Effector memory CD4-positive, alpha-beta T cell (primary cell): Measurements from ENCODE around the gene P3H4.

Experiments
- DNase-seq, 3 donors: peaks; one replicate each; pipeline ENCODE4 v3.0.0-alpha.2; 2020
- H3K27ac ChIP-seq: 2 replicates; pipeline ENCODE4 v1.7.0; 2013; ENCODE audit warnings: mild to moderate bottlenecking, low read length, moderate library complexity; ENCODE audit not compliant: insufficient read depth, poor library complexity, severe bottlenecking
- H3K27me3 ChIP-seq: replicated peaks from 2 replicates; pipeline ENCODE4 v1.7.0; 2013; ENCODE audit warnings: mild to moderate bottlenecking, low read length; ENCODE audit not compliant: insufficient read depth, control insufficient read depth, poor library complexity, severe bottlenecking
- H3K36me3 ChIP-seq: 2 replicates; pipeline ENCODE4 v1.7.0; 2013; ENCODE audit warnings: mild to moderate bottlenecking, low read length, moderate library complexity; ENCODE audit not compliant: control insufficient read depth, insufficient read depth
- H3K4me1 ChIP-seq: 2 replicates; pipeline ENCODE4 v1.7.0; 2013; ENCODE audit warnings: low read length, mild to moderate bottlenecking; ENCODE audit not compliant: control insufficient read depth, insufficient read depth, poor library complexity, severe bottlenecking
- H3K4me3 ChIP-seq: 2 replicates; pipeline ENCODE4 v1.7.0; 2013; ENCODE audit warnings: low read length, low read depth, mild to moderate bottlenecking; ENCODE audit not compliant: insufficient read depth, poor library complexity, severe bottlenecking
- H3K9me3 ChIP-seq: 2 replicates; pipeline ENCODE4 v1.7.0; 2013; ENCODE audit warnings: mild to moderate bottlenecking, low read length, moderate library complexity; ENCODE audit not compliant: control insufficient read depth

The P3H4 gene

DNA sequence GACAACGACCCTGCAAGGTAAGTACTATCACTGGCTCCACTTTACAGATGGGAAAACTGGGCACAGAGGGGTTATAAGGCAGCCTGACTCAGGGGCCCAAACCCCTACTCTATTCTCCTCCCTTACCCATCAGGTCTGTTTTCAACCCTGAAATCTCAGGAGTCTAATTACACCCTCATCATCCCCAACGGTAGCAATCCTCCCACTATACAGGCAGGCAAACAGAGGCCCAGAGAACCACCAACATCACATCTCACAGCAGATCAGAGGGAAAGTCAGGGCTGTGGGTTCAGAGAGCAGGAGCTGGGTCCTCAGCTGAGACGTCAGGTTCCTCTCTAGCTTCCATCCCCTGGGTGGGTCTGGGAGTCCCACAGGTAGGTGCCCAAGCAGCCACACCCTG, 41.8 kb downstream of the P3H4 start:
- DNase-seq: no peak
- H3K4me1 ChIP-seq: no peaks in the 10 kb centered on the region
- no peaks in the 10 kb centered on the region for H3K36me3 ChIP-seq
- no peak overlapping the region for H3K4me3 ChIP-seq
- H3K27ac ChIP-seq: no peak overlapping the region
- H3K9me3 ChIP-seq: no peaks in the 10 kb centered on the region
- no peaks in the 10 kb centered on the region for H3K27me3 ChIP-seq

- no peak overlapping the region for H3K4me3 ChIP-seq
- no peaks in the 10 kb centered on the region for H3K4me1 ChIP-seq
- H3K27ac ChIP-seq: no peak overlapping the region
- no peaks in the 10 kb centered on the region for H3K9me3 ChIP-seq
- no peaks in the 10 kb centered on the region for H3K27me3 ChIP-seq
- DNase-seq: no peak
- H3K36me3 ChIP-seq: no peaks in the 10 kb centered on the region
Measured at GRCh38 chr17:41769346-41769862, 42.3 kb downstream of the P3H4 start.

DNA sequence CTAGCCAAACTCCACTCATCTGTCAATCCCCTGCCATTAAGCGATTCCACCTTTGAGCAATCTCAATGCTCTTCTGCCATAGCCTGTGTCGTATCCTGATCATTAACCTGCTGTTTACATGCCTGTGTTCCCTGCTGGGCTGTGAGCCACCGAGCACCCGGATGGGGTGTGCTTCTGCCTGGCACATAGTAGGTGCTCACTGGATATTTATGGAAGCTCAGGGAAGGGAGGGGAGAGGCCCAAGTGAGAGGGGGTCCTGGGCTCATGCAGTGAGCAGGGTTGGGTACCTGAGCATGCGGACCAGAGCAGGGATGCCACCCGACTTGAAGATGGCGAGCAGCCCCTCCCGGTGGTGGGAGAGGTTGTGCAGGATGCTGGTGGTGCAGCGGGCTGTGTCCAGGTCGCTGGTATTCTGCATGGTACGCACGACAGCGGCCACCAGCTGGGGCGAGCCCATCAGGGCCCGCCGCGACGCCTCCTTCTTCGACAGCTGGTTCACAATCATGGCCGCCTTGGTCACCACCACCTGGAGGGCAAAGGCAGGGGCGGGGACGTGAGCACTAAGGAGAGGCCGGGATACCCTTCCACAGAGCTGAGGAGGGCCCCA, 43.0 kb downstream of the P3H4 start:
- H3K9me3 ChIP-seq: no peaks in the 10 kb centered on the region
- no peaks in the 10 kb centered on the region for H3K36me3 ChIP-seq
- H3K4me3 ChIP-seq: no peak overlapping the region

GRCh38 chr17:41767324-41768042, 44.3 kb downstream of the P3H4 start:
- Histone ChIP-seq H3K4me3 (no peak overlapping the region), H3K36me3 (no peaks in the 10 kb centered on the region), H3K9me3 (no peaks in the 10 kb centered on the region), H3K27me3 (no peaks in the 10 kb centered on the region), H3K27ac (no peak overlapping the region), H3K4me1 (no peaks in the 10 kb centered on the region)
- no peak for DNase-seq

More for the DNA sequence above, 43.0 kb downstream of the P3H4 start:
- H3K4me1 ChIP-seq: no peaks in the 10 kb centered on the region
- H3K27me3 ChIP-seq: no peaks in the 10 kb centered on the region
- H3K27ac ChIP-seq: no peak overlapping the region
- no peak for DNase-seq

DNA sequence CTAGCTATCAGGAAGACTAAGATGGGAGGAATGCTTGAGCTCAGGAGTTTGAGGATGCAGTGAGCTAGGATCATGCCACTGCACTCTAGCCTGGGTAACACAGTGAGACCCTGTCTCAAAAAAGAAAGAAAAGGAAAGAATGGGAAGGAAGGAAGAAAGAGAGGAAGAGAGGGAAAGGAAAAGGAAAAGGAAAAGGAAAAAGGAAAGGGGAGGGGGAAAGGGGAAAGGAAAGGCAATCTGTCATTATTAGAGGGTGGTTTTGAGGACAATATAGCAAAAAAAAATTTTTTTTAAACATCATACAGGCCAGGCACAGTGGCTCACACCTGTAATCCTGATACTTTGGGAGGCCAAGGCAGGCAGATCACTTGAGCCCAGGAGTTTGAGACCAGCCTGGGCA, 45.6 kb downstream of the P3H4 start:
- no peaks in the 10 kb centered on the region for H3K9me3 ChIP-seq
- no peaks in the 10 kb centered on the region for H3K36me3 ChIP-seq
- DNase-seq: no peak
- no peak overlapping the region for H3K4me3 ChIP-seq
- H3K27ac ChIP-seq: no peak overlapping the region
- H3K27me3 ChIP-seq: no peaks in the 10 kb centered on the region
- H3K4me1 ChIP-seq: no peaks in the 10 kb centered on the region

GRCh38 chr17:41763327-41763726, 48.4 kb downstream of the P3H4 start:
- H3K36me3 ChIP-seq: no peaks in the 10 kb centered on the region

GRCh38 chr17:41762841-41763240, 48.9 kb downstream of the P3H4 start:
- H3K27me3 ChIP-seq: no peaks in the 10 kb centered on the region
- H3K36me3 ChIP-seq: no peaks in the 10 kb centered on the region

More at GRCh38 chr17:41763327-41763726, 48.4 kb downstream of the P3H4 start:
- no peaks in the 10 kb centered on the region for H3K27me3 ChIP-seq
- H3K27ac ChIP-seq: no peak overlapping the region
- no peak overlapping the region for H3K4me3 ChIP-seq
- DNase-seq: no peak
- no peaks in the 10 kb centered on the region for H3K4me1 ChIP-seq
- no peaks in the 10 kb centered on the region for H3K9me3 ChIP-seq

GRCh38 chr17:41762391-41762790, 49.4 kb downstream of the P3H4 start:
- Histone ChIP-seq H3K9me3 (no peaks in the 10 kb centered on the region), H3K36me3 (no peaks in the 10 kb centered on the region), H3K27ac (no peak overlapping the region), H3K4me1 (no peaks in the 10 kb centered on the region), H3K4me3 (no peak overlapping the region), H3K27me3 (no peaks in the 10 kb centered on the region)
- DNase-seq: no peak

More at GRCh38 chr17:41762841-41763240, 48.9 kb downstream of the P3H4 start:
- H3K4me3 ChIP-seq: no peak overlapping the region
- H3K27ac ChIP-seq: no peak overlapping the region
- no peak for DNase-seq
- H3K9me3 ChIP-seq: no peaks in the 10 kb centered on the region
- H3K4me1 ChIP-seq: no peaks in the 10 kb centered on the region

DNA sequence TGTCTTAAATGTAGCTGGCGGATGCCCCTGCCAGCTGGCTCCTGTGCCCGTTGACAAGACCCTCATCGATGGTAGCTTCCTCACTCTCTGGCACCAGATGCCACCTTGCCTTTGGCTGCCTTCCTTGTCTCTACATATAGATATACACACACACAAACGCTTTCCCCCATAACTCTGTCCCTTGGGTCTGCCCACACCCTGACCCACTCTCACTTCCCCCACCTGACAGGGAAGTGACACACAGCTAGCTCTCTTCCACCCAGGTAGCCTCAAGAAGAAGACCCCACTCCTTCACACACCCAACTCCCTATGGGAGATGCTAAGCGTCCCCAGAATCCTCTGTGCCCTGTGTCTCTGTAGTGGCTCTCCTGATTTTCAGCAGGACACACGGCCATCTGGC, 50.9 kb downstream of the P3H4 start:
- no peak overlapping the region for H3K27ac ChIP-seq
- H3K36me3 ChIP-seq: no peaks in the 10 kb centered on the region
- no peak for DNase-seq
- H3K9me3 ChIP-seq: no peaks in the 10 kb centered on the region
- H3K4me1 ChIP-seq: no peaks in the 10 kb centered on the region
- H3K27me3 ChIP-seq: no peaks in the 10 kb centered on the region
- H3K4me3 ChIP-seq: no peak overlapping the region

DNA sequence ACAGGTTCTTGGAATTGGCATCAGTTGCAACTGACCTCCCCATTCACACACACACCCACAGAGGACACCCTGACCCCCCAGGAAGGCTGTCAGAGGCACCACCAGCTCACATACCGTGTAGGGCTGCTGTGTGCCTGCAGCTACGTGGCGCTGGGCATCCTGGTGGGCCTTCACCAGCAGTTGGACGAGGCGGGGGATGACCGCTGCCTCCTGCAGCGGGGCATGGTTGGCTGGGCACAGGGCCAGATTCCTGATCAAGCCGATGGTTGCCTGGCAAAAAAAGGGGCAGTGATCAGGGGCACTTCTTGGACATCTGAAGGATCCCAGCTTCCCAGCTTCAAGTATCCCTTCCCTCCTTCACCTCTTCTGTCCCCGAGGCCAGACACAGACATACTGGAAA, 53.1 kb downstream of the P3H4 start:
- H3K4me3 ChIP-seq: no peak overlapping the region
- H3K27ac ChIP-seq: no peak overlapping the region
- no peaks in the 10 kb centered on the region for H3K27me3 ChIP-seq
- no peak for DNase-seq
- no peaks in the 10 kb centered on the region for H3K9me3 ChIP-seq
- no peaks in the 10 kb centered on the region for H3K36me3 ChIP-seq
- H3K4me1 ChIP-seq: no peaks in the 10 kb centered on the region
